ENCODE measurements around the gene HEXD. TPM values are rescaled to one million over a fixed set of nuclear protein-coding genes. Genes with fewer than 3 reads are reported as not detected.
A peak's percentile ranks its signal among the peaks of the same experiment; 100 is the strongest.
"Not testable (repeated sequence)": the region's sequence is repeated elsewhere in the genome, so short reads cannot be mapped to it uniquely, and the experiment has no call there.

The HEXD gene
- total RNA-seq (2014; rRNA removed; shearing (Covaris generic)): 16.6 and 24.6 TPM in 2 replicates

- peak; percentile 100 for DNase-seq
- Histone ChIP-seq H3K36me3 (replicated peaks; ENCODE audit: control insufficient read depth, insufficient read depth, low read length) (0 out of 2 replicates have a peak, but pooled peaks cover 3% of the 10 kb centered on the region), H3K4me3 (ENCODE audit: insufficient read depth, low read depth, low read length) (peak within 1 kb of the TSS; percentile 73), H3K27me3 (ENCODE audit: control insufficient read depth, insufficient read depth, low read length) (no peaks in the 10 kb centered on the region; the same call in 1 of the 2 replicates)
These were observed at the start of gene HEXD, which contains the start of gene OGFOD3 for GRCh38 chr17:82418001-82418986. Gene HEXD, plus strand, starts transcription at chr17:82418347. Its CDS starts 1,453 bp downstream, at chr17:82419800. Gene OGFOD3, minus strand, starts transcription at chr17:82418586. Its CDS starts 101 bp downstream, at chr17:82418485.

- H3K27me3 ChIP-seq (ENCODE audit: control insufficient read depth, insufficient read depth, low read length): peaks cover 23% of the 10 kb centered on the region
- H3K4me3 ChIP-seq (ENCODE audit: insufficient read depth, low read depth, low read length): no peak overlapping the region
- H3K36me3 ChIP-seq (replicated peaks; ENCODE audit: control insufficient read depth, insufficient read depth, low read length): no peaks in the 10 kb centered on the region
- DNase-seq: no peak
These were observed 48.9 kb upstream of the HEXD start for GRCh38 chr17:82369211-82369610.

- peaks cover 23% of the 10 kb centered on the region for H3K27me3 ChIP-seq (ENCODE audit: control insufficient read depth, insufficient read depth, low read length)
- H3K36me3 ChIP-seq (replicated peaks; ENCODE audit: control insufficient read depth, insufficient read depth, low read length): no peaks in the 10 kb centered on the region
- no peak overlapping the region for H3K4me3 ChIP-seq (ENCODE audit: insufficient read depth, low read depth, low read length)
These were observed 47.4 kb upstream of the HEXD start for GRCh38 chr17:82370471-82371332.

GRCh38 chr17:82371333-82372248 lies 46.6 kb upstream of the HEXD start, which contains the start of gene UTS2R:
Gene UTS2R, plus strand, starts transcription at chr17:82371765. Its CDS starts 2,560 bp downstream, at chr17:82374325.
- DNase-seq: peak; percentile 93
- Histone ChIP-seq H3K36me3 (replicated peaks; ENCODE audit: control insufficient read depth, insufficient read depth, low read length) (no peaks in the 10 kb centered on the region), H3K4me3 (ENCODE audit: insufficient read depth, low read depth, low read length) (peak within 1 kb of the TSS; percentile 37), H3K27me3 (ENCODE audit: control insufficient read depth, insufficient read depth, low read length) (peaks cover 23% of the 10 kb centered on the region)

More at GRCh38 chr17:82370471-82371332, 47.4 kb upstream of the HEXD start:
- peak; percentile 75 for DNase-seq

- H3K4me3 ChIP-seq (ENCODE audit: insufficient read depth, low read depth, low read length): peak overlapping the region; percentile 37
- H3K27me3 ChIP-seq (ENCODE audit: control insufficient read depth, insufficient read depth, low read length): peaks cover 23% of the 10 kb centered on the region
- DNase-seq: peak; percentile 81
- H3K36me3 ChIP-seq (replicated peaks; ENCODE audit: control insufficient read depth, insufficient read depth, low read length): no peaks in the 10 kb centered on the region
These were observed 45.7 kb upstream of the HEXD start for GRCh38 chr17:82372249-82373071.

- peaks cover 23% of the 10 kb centered on the region for H3K27me3 ChIP-seq (ENCODE audit: control insufficient read depth, insufficient read depth, low read length)
- not testable (repeated sequence) for H3K36me3 ChIP-seq (replicated peaks; ENCODE audit: control insufficient read depth, insufficient read depth, low read length); DNase-seq; H3K4me3 ChIP-seq (ENCODE audit: insufficient read depth, low read depth, low read length)
These were observed 45.1 kb upstream of the HEXD start for GRCh38 chr17:82373072-82373452.

- peak; percentile 65 for DNase-seq
- no peak overlapping the region for H3K4me3 ChIP-seq (ENCODE audit: insufficient read depth, low read depth, low read length)
- no peaks in the 10 kb centered on the region for H3K36me3 ChIP-seq (replicated peaks; ENCODE audit: control insufficient read depth, insufficient read depth, low read length)
- H3K27me3 ChIP-seq (ENCODE audit: control insufficient read depth, insufficient read depth, low read length): peaks cover 23% of the 10 kb centered on the region
These were observed 44.2 kb upstream of the HEXD start for GRCh38 chr17:82373731-82374625.

GRCh38 chr17:82374626-82375331 lies 43.4 kb upstream of the HEXD start:
- no peak overlapping the region for H3K4me3 ChIP-seq (ENCODE audit: insufficient read depth, low read depth, low read length)
- no peaks in the 10 kb centered on the region for H3K36me3 ChIP-seq (replicated peaks; ENCODE audit: control insufficient read depth, insufficient read depth, low read length)
- peak; percentile 70 for DNase-seq
- peaks cover 23% of the 10 kb centered on the region for H3K27me3 ChIP-seq (ENCODE audit: control insufficient read depth, insufficient read depth, low read length)

GRCh38 chr17:82375359-82376041 lies 42.6 kb upstream of the HEXD start:
- H3K36me3 ChIP-seq (replicated peaks; ENCODE audit: control insufficient read depth, insufficient read depth, low read length): no peaks in the 10 kb centered on the region
- no peak overlapping the region for H3K4me3 ChIP-seq (ENCODE audit: insufficient read depth, low read depth, low read length)
- peaks cover 21% of the 10 kb centered on the region for H3K27me3 ChIP-seq (ENCODE audit: control insufficient read depth, insufficient read depth, low read length)
- DNase-seq: peak; percentile 67

GRCh38 chr17:82376042-82376730 lies 42.0 kb upstream of the HEXD start:
- DNase-seq: no peak
- H3K36me3 ChIP-seq (replicated peaks; ENCODE audit: control insufficient read depth, insufficient read depth, low read length): no peaks in the 10 kb centered on the region
- H3K27me3 ChIP-seq (ENCODE audit: control insufficient read depth, insufficient read depth, low read length): peaks cover 14% of the 10 kb centered on the region
- H3K4me3 ChIP-seq (ENCODE audit: insufficient read depth, low read depth, low read length): no peak overlapping the region

- not testable (repeated sequence) for H3K36me3 ChIP-seq (replicated peaks; ENCODE audit: control insufficient read depth, insufficient read depth, low read length); H3K4me3 ChIP-seq (ENCODE audit: insufficient read depth, low read depth, low read length); DNase-seq; H3K27me3 ChIP-seq (ENCODE audit: control insufficient read depth, insufficient read depth, low read length)
These were observed 40.9 kb upstream of the HEXD start for GRCh38 chr17:82377294-82377693.

All from H7 (cell line).